Mucosa of stomach (tissue), 1 donor: Measurements from ENCODE around the gene SLCO2B1.

Source experiments
- H3K27me3 ChIP-seq: one replicate; pipeline ENCODE4 v1.7.0; 2013; ENCODE audit warnings: mild to moderate bottlenecking, low read length; ENCODE audit not compliant: control insufficient read depth, insufficient read depth
- H3K36me3 ChIP-seq: one replicate; pipeline ENCODE4 v1.7.0; 2013; ENCODE audit warnings: low read length; ENCODE audit not compliant: control insufficient read depth, insufficient read depth
- H3K4me1 ChIP-seq: one replicate; pipeline ENCODE4 v1.7.0; 2013; ENCODE audit warnings: mild to moderate bottlenecking, low read length; ENCODE audit not compliant: control insufficient read depth, insufficient read depth
- H3K4me3 ChIP-seq: one replicate; pipeline ENCODE4 v1.7.0; 2013; ENCODE audit warnings: low read length
- H3K9ac ChIP-seq: one replicate; pipeline ENCODE4 v1.7.0; 2013; ENCODE audit warnings: mild to moderate bottlenecking, low read length, moderate library complexity
- H3K9me3 ChIP-seq: one replicate; pipeline ENCODE4 v1.7.0; 2013; ENCODE audit warnings: mild to moderate bottlenecking, low read length, moderate library complexity; ENCODE audit not compliant: control insufficient read depth
- donor health status: Pancreatic carcinoma.

The SLCO2B1 gene

DNA sequence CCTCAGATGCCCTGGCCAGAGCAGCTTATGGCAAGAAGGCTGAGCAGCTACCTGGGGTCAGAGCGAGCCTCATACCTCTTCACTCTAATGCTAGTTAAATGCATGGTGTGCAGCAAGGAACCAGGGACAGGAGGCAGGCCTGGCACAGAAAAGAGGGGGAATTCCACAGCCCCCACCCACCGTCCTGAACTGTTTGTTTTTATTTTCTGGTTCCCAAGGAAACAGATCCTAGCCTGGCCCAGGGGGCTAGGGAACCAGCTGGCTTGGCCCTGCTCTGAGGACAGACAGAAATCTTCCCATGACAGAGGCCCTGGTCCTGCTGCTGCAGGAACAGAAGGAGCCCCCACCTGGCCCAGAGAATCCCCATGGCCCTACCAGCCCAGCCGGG, 40.4 kb downstream of the SLCO2B1 start:
- H3K36me3 ChIP-seq = no peaks in the 10 kb centered on the region
- H3K4me1 ChIP-seq = peaks cover 11% of the 10 kb centered on the region
- no peaks in the 10 kb centered on the region for H3K9me3 ChIP-seq
- H3K9ac ChIP-seq = no peak overlapping the region
- H3K27me3 ChIP-seq = no peaks in the 10 kb centered on the region
- H3K4me3 ChIP-seq = no peak overlapping the region

- no peaks in the 10 kb centered on the region for H3K9me3 ChIP-seq
- no peaks in the 10 kb centered on the region for H3K27me3 ChIP-seq
- H3K4me3 ChIP-seq = no peak overlapping the region
- peaks cover 11% of the 10 kb centered on the region for H3K4me1 ChIP-seq
- no peak overlapping the region for H3K9ac ChIP-seq
- H3K36me3 ChIP-seq = no peaks in the 10 kb centered on the region
These were observed 42.4 kb downstream of the SLCO2B1 start for GRCh38 chr11:75193271-75193670.

GRCh38 chr11:75193711-75194110, 42.8 kb downstream of the SLCO2B1 start:
- peaks cover 11% of the 10 kb centered on the region for H3K4me1 ChIP-seq
- no peaks in the 10 kb centered on the region for H3K27me3 ChIP-seq
- H3K36me3 ChIP-seq = no peaks in the 10 kb centered on the region
- no peaks in the 10 kb centered on the region for H3K9me3 ChIP-seq
- H3K4me3 ChIP-seq = no peak overlapping the region
- no peak overlapping the region for H3K9ac ChIP-seq

DNA sequence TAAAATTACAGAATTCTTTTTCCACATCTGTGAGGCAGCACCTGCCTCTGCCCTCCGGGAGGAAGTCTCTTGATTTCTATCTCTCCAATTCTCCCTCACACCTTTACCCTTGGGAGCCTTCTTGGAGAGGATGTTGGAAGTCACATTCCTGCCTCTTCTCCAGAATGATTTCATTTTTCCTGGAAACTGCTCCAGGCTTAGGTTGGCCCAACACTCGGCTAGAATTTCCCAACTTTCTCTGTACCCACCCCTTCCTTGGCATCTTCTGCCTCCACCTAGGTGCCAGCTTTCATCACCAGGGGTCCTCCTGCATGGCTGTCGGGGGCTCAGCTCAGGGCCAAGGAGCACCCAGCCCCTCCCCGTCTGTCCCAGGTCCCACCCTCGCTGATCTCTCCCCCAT, 43.2 kb downstream of the SLCO2B1 start:
- Histone ChIP-seq H3K9ac (no peak overlapping the region), H3K4me3 (no peak overlapping the region), H3K4me1 (peaks cover 11% of the 10 kb centered on the region), H3K27me3 (no peaks in the 10 kb centered on the region), H3K36me3 (no peaks in the 10 kb centered on the region), H3K9me3 (no peaks in the 10 kb centered on the region)

DNA sequence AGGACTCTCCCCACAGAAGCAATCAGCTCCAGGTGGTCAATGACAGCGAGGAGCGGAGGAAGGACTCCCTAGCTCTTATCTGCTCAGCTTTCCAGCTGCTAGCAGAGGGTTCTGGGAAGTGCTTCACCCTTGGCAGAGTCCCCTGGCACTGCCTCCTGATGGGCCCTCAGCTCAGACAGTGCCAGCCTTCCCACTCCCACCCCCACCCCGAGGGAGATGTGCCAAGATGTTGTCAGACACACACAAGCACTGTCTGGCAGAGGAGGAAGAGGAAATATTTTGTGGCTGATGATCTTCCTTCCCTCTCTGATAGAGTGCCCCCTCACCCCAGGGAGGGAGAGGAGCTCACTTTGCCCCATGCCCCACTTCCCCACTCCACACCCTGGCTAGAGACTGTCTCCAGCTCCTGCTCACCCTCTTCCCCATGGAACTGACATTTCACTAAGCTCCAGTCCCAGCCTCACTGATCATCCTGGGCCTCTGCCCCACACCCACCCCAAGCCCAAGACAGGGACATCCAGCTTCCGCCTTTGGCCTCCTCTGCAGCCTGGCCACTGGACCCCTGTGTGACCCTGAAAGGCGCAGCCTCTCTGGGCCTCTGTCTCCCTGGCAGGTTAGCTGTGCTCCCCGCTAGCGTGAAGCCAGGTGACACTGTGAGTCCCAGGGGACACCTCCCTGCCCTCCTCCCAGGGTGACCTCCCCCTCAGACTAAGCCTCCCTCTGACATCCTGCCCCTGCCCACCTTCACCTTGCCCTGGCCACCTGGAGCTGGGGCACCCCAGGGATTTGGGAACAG, 44.5 kb downstream of the SLCO2B1 start:
- no peaks in the 10 kb centered on the region for H3K27me3 ChIP-seq
- H3K9me3 ChIP-seq = no peaks in the 10 kb centered on the region
- H3K9ac ChIP-seq = no peak overlapping the region
- H3K36me3 ChIP-seq = no peaks in the 10 kb centered on the region
- peaks cover 9% of the 10 kb centered on the region for H3K4me1 ChIP-seq
- no peak overlapping the region for H3K4me3 ChIP-seq

DNA sequence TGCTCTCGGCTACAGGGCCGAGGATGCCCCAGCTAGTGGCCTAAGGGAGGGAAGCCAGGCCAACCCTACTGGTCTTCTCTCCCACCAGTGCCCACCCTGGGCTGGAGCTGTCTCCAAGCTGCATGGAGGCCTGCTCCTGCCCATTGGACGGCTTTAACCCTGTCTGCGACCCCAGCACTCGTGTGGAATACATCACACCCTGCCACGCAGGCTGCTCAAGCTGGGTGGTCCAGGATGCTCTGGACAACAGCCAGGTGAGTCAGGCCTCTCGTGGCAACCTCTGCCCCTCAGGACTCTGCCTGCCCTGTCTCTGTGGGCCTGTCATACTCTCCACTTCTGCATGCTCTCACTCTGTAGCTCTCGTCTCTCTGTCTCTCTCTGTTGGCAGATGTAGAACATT, 45.5 kb downstream of the SLCO2B1 start:
- Histone ChIP-seq H3K4me1 (peaks cover 4% of the 10 kb centered on the region), H3K9ac (no peak overlapping the region), H3K4me3 (no peak overlapping the region)

DNA sequence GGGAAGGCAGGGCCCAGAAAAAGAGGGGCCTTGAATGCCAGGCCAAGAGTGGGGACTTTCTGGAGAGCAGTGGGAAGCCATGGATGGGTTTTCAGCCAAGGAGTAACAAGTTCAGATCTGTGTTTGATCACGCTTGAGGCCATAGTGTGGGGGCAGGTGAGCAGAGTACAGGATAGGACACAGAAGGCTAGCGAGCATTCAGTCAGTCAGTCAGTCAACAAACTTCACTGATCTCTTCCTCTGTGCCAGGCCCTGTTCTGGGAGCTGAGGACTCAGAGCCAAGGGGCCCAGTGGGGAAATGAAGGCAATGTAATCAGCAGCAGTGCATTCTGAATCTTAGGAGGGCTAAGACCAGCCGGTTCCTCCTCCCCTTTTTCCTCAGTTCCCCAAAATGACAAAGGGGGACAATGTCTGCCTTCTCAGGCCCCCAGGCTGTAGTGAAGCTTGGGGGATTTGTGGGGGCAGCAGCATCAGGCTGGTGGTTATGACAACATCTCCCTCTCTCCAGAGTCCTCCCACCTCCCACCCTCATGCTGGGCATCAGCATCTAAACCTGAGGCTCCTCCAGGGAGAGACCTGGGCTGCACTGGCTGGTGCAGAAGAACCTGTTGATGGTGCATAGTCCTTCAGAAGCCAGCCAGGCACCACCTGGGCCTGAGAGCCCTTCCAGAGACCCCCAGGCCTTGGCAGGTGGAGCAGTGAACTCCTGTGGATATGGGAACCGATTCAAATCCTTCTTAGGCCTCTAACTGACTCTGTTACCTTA, 46.8 kb downstream of the SLCO2B1 start:
- Histone ChIP-seq H3K4me3 (no peak overlapping the region), H3K27me3 (no peaks in the 10 kb centered on the region), H3K36me3 (no peaks in the 10 kb centered on the region), H3K4me1 (no peaks in the 10 kb centered on the region), H3K9me3 (no peaks in the 10 kb centered on the region), H3K9ac (no peak overlapping the region)

More for the DNA sequence above, 45.5 kb downstream of the SLCO2B1 start:
- no peaks in the 10 kb centered on the region for H3K9me3 ChIP-seq
- no peaks in the 10 kb centered on the region for H3K36me3 ChIP-seq
- no peaks in the 10 kb centered on the region for H3K27me3 ChIP-seq

GRCh38 chr11:75198278-75198973, 47.5 kb downstream of the SLCO2B1 start:
- no peaks in the 10 kb centered on the region for H3K36me3 ChIP-seq
- no peaks in the 10 kb centered on the region for H3K4me1 ChIP-seq
- no peaks in the 10 kb centered on the region for H3K9me3 ChIP-seq
- no peaks in the 10 kb centered on the region for H3K27me3 ChIP-seq
- no peak overlapping the region for H3K4me3 ChIP-seq
- H3K9ac ChIP-seq = no peak overlapping the region

GRCh38 chr11:75199412-75199955, 48.6 kb downstream of the SLCO2B1 start:
- Histone ChIP-seq H3K9me3 (no peaks in the 10 kb centered on the region), H3K36me3 (no peaks in the 10 kb centered on the region), H3K27me3 (no peaks in the 10 kb centered on the region), H3K9ac (no peak overlapping the region), H3K4me1 (no peaks in the 10 kb centered on the region), H3K4me3 (no peak overlapping the region)

DNA sequence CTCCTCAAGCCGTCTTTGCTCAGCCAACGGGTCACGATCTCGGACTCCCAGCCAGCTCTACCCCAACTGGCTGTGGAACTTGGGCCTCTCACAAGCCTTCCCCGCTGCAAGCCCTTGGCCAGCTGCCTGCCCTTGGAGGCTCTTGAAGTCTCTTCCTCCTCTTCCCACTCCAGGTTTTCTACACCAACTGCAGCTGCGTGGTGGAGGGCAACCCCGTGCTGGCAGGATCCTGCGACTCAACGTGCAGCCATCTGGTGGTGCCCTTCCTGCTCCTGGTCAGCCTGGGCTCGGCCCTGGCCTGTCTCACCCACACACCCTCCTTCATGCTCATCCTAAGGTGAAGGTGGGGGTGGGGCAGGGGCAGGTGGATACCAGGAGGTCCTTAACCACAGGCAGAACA, 49.1 kb downstream of the SLCO2B1 start:
- H3K4me3 ChIP-seq = no peak overlapping the region
- no peaks in the 10 kb centered on the region for H3K4me1 ChIP-seq
- H3K9me3 ChIP-seq = no peaks in the 10 kb centered on the region
- H3K36me3 ChIP-seq = no peaks in the 10 kb centered on the region
- no peaks in the 10 kb centered on the region for H3K27me3 ChIP-seq
- no peak overlapping the region for H3K9ac ChIP-seq

DNA sequence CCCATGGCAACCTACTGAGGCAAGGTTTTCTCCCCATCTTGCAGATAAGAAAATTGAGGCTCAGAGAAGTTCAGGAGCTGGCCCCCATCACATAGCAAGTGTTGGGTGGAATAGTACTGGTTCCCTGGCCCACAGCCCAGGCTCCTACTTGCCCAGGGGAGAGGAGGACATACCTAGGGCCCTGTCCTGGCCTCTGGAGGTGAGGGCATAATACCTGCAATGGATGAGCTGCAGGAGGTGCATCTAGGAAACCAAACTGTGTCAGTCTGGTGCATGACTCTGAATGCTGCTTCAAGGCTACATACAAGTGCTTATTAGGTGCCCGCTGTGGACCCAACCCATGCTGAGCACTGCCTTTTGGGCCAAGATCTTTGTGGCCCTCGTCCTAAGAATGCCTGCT, 49.6 kb downstream of the SLCO2B1 start:
- no peaks in the 10 kb centered on the region for H3K4me1 ChIP-seq
- H3K27me3 ChIP-seq = no peaks in the 10 kb centered on the region
- H3K9me3 ChIP-seq = no peaks in the 10 kb centered on the region
- H3K9ac ChIP-seq = no peak overlapping the region
- H3K36me3 ChIP-seq = no peaks in the 10 kb centered on the region
- no peak overlapping the region for H3K4me3 ChIP-seq

DNA sequence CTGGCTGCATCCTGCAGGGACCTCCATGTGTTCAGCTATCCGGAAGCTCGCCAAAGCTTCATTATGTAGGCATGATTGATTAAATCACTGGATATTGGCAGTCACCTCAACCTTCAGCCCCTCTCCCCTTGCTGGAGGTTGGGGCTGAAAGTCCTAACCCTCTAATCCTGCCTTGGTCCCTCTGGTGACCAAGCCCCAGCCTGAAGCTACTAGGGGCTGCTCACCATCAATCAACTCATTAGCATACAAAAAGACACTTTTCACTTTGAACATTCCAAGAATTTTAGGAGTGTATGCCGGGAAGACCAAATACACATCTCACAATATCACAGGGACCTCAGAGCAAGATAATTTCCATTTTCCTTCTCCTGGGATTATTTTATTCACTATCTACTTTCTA, 50.9 kb downstream of the SLCO2B1 start:
- no peak overlapping the region for H3K9ac ChIP-seq
- no peaks in the 10 kb centered on the region for H3K4me1 ChIP-seq
- no peaks in the 10 kb centered on the region for H3K9me3 ChIP-seq
- no peak overlapping the region for H3K4me3 ChIP-seq
- H3K27me3 ChIP-seq = no peaks in the 10 kb centered on the region
- no peaks in the 10 kb centered on the region for H3K36me3 ChIP-seq
